Stomach (tissue), 9 donors: ENCODE measurements around the gene ITIH4. TPM values are rescaled to one million over a fixed set of nuclear protein-coding genes. Genes with fewer than 3 reads are reported as not detected.

Experiments used
- DNase-seq, 2 donors: peaks; one replicate each; pipeline versions ENCODE4 v3.0.0 to v3.0.0-alpha.2; 2013 to 2019
- H3K27ac ChIP-seq, 5 donors: fragments of 200-600 bp in 4 of 5; sonication (generic) in 4 of 5; one replicate each; pipeline ENCODE4 v1.5.1; 2013 to 2019; ENCODE audit warnings: mild to moderate bottlenecking in 1 of 5, moderate library complexity in 1 of 5
- H3K27me3 ChIP-seq, 3 donors: fragments of 200-600 bp; sonication (generic); one replicate each; pipeline ENCODE4 v1.5.1; 2017 to 2019; ENCODE audit warnings: mixed run types in 1 of 3
- H3K36me3 ChIP-seq, 4 donors: fragments of 200-600 bp; sonication (generic); 1 replicate in 3 of 4; 2 replicates in 1 of 4; pipeline ENCODE4 v1.5.1; 2016 to 2019
- H3K4me1 ChIP-seq, 4 donors: fragments of 200-600 bp; sonication (generic); one replicate each; pipeline ENCODE4 v1.5.1; 2016 to 2019
- H3K4me3 ChIP-seq, 4 donors: fragments of 200-600 bp; sonication (generic) in 3 of 4; one replicate each; pipeline ENCODE4 v1.5.1; 2016 to 2019; ENCODE audit warnings: mild to moderate bottlenecking in 1 of 4
- H3K9me3 ChIP-seq, 4 donors: fragments of 200-600 bp; sonication (generic); one replicate each; pipeline ENCODE4 v1.5.1; 2016 to 2019
- EP300 ChIP-seq: sonication (generic); formaldehyde crosslinking; IDR thresholded peaks from one replicate; pipeline ENCODE4 v1.6.1; 2017; ENCODE audit warnings: antibody characterized with exemption
- POLR2A ChIP-seq, 4 donors: fragments of 450-650 bp; IDR thresholded peaks; one replicate each; pipeline ENCODE4 v1.6.1; 2016; ENCODE audit warnings: antibody characterized with exemption in 4 of 4, control low read depth in 2 of 4, mild to moderate bottlenecking in 1 of 4, moderate library complexity in 1 of 4
- POLR2AphosphoS5 ChIP-seq, 3 donors: sonication (generic); formaldehyde crosslinking; IDR thresholded peaks; one replicate each; pipeline ENCODE4 v1.6.1; 2016; ENCODE audit warnings: antibody characterized with exemption in 3 of 3
- WGBS, 5 donors: extraction: QIAGEN DNeasy Blood & Tissue Kit in 3 of 5; methylation state at CpG; one replicate each; pipeline versions ENCODE4 v1.1.5 to v1.1.7; 2013 to 2018; 5-methylcytosine and 5-hydroxymethylcytosine counted together
- intact Hi-C: fragments of 100-400 bp; cut with DNase I; formaldehyde crosslinking; loops from one replicate; pipeline ENCODE4 v1.15.1; 2023; ENCODE audit warnings: low total_unique reads
- polyA plus RNA-seq, 3 donors: library from polyadenylated mRNA; stranded (reverse); fragments of 200-250 nt; gene quantifications; one replicate each; pipeline ENCODE4 v1.2.3, GENCODE V29; 2013
- total RNA-seq, 5 donors: library from RNA; depleted of rRNA; stranded (reverse); fragments of >200 nt; gene quantifications; one replicate each; pipeline versions ENCODE4 v1.1.0 to v1.2.3, GENCODE V29; 2014 to 2016
- TF ChIP-seq, protein P1 (sequence below), 7 experiments: fragments of 450-650 bp in 4 of 7; fragments of 200-600 bp in 3 of 7; sonication (generic) in 3 of 7; IDR thresholded peaks; one replicate each; pipeline ENCODE4 v1.5.1; 2016 to 2019; ENCODE audit warnings: antibody characterized with exemption in 7 of 7, control low read depth in 2 of 7, mild to moderate bottlenecking in 1 of 7
- donor health status: healthy with polysubstance abuse.
- donor health status: Bipolar disorder and iron deficiency.
- donor health status: healthy.

Gene ITIH4
- total and polyA plus RNA-seq, 8 donors, result 1.7 to 300 (median 18.5) TPM

DNA sequence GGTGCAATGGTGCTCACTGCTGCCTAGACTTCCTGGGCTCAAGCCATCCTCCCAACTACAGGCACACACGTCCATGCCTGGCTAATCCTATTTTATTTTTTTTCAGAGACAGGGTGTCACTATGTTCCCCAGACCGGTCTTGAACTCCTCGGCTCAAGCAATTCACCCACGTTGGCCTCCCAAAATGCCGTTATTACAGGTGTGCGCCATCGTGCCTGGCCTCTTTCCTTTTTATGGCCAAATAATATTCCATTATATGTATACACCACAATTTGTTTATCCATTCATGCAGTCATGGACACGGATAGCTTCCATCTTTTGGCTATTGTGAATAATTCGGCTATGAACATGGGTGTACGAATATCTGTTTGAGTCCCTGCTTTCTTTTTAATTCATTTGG, 58.8 kb downstream of the ITIH4 start:
- no peak for DNase-seq
- H3K27ac ChIP-seq, result peak overlapping the region in 3 of 5 donors; percentile 77 to 83 (median 77)
- H3K4me3 ChIP-seq, result peak overlapping the region in 1 of 4 donors; percentile 81
- H3K4me1 ChIP-seq, result peaks cover 15 to 36% (median 22%) of the 10 kb centered on the region in 4 donors
- peaks cover 0 to 17% (median 13%) of the 10 kb centered on the region in 4 donors for H3K36me3 ChIP-seq
- intact Hi-C loops, result no loop called here
- TF ChIP-seq POLR2AphosphoS5 (IDR thresholded peaks at IDR 0.05) (no peak), EP300 (no peak), POLR2A (IDR thresholded peaks at IDR 0.05) (no peak)
- TF ChIP-seq, protein P1, sequence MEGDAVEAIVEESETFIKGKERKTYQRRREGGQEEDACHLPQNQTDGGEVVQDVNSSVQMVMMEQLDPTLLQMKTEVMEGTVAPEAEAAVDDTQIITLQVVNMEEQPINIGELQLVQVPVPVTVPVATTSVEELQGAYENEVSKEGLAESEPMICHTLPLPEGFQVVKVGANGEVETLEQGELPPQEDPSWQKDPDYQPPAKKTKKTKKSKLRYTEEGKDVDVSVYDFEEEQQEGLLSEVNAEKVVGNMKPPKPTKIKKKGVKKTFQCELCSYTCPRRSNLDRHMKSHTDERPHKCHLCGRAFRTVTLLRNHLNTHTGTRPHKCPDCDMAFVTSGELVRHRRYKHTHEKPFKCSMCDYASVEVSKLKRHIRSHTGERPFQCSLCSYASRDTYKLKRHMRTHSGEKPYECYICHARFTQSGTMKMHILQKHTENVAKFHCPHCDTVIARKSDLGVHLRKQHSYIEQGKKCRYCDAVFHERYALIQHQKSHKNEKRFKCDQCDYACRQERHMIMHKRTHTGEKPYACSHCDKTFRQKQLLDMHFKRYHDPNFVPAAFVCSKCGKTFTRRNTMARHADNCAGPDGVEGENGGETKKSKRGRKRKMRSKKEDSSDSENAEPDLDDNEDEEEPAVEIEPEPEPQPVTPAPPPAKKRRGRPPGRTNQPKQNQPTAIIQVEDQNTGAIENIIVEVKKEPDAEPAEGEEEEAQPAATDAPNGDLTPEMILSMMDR (IDR thresholded peaks at IDR 0.05), result no peak
- 92 to 94% (median 93%) methylated on average over 10 of the region's 10 CpGs for WGBS, 5 donors
- H3K27me3 ChIP-seq, result no peaks in the 10 kb centered on the region
- no peaks in the 10 kb centered on the region for H3K9me3 ChIP-seq

DNA sequence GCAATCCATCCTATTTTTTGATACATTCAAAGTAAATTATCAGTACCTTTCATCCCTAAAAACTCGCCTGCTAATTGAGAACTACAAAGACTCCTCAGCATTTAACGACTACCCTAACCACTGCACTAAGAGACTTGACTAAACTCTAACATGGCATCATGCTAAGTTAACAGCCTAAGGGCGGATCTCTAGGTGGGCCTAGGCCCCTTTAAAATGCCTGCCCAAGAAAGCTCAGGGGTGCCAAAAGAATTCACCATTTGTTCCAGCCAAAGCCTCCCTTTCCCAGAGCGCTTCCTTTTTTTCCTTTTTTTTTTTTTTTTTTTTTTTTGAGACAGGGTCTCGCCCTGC, 59.2 kb downstream of the ITIH4 start:
- Histone ChIP-seq H3K4me3 (peak overlapping the region; percentile 81 to 99 (median 87)), H3K36me3 (peaks cover 3 to 21% (median 16%) of the 10 kb centered on the region in 4 donors), H3K4me1 (peaks cover 15 to 36% (median 22%) of the 10 kb centered on the region in 4 donors), H3K27me3 (no peaks in the 10 kb centered on the region), H3K27ac (peak overlapping the region in 4 of 5 donors; percentile 77 to 83 (median 77)), H3K9me3 (no peaks in the 10 kb centered on the region)
- WGBS, 5 donors, result 49 to 62% (median 54%) methylated on average over 5 of the region's 5 CpGs
- intact Hi-C loops, result no loop called here
- no peak for DNase-seq
- TF ChIP-seq, protein P1 (IDR thresholded peaks at IDR 0.05), result no peak
- TF ChIP-seq POLR2A (IDR thresholded peaks at IDR 0.05), result no peak
- no peak for TF ChIP-seq EP300
- no peak for TF ChIP-seq POLR2AphosphoS5 (IDR thresholded peaks at IDR 0.05)

DNA sequence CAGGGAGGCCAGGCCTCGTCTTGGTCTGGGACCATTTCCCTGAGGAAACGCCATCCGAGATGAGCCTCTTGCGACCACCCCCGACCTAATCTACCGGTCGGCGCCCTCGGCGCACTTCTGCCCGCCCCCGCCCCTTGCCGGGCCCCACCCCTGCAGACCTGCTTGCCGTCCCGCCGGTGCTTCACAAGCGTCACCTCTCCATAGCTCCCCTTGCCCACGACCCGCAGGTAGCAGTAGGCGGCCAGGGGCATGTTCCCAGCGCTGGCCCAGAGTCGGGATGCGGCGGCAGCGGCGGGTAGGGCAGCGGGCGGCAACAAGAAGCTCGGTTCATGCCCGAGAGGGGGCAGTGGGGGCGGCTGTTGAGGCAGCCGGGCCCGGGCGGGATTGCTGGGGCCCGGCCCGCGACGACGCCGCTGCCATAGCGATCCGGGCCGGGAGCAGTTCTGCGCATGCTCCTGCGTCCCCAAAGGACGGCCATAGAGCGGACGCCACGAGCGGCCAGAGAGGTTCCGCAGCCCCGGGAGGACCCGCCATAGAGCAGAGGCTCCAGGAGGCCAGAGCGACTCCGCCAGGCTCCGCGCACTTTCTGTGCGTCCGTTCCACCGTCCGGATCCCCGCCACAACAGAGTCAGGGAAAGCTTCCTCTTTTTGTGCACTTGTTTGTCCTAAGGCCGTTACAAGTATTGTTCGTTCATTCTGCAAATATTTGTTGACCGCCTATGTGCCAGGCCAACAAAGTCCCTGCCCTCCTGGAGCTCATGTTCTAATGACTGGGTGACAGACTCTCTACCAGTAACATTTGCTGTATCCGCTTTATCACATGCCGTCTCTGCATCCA, 59.8 kb downstream of the ITIH4 start, which contains the start of gene NEK4:
NEK4 (minus strand) TSS at position 445 of the 838 bp plus-strand sequence; CDS start at position 251, 194 bp downstream.
- Histone ChIP-seq H3K27ac (peak within 1 kb of the TSS; percentile 45 to 83 (median 77)), H3K36me3 (peaks cover 9 to 27% (median 22%) of the 10 kb centered on the region in 4 donors), H3K4me1 (peaks cover 15 to 33% (median 22%) of the 10 kb centered on the region in 4 donors), H3K9me3 (no peaks in the 10 kb centered on the region), H3K27me3 (no peaks in the 10 kb centered on the region), H3K4me3 (peak within 1 kb of the TSS; percentile 81 to 99 (median 87))
- peak; percentile 95 to 97 for DNase-seq
- TF ChIP-seq POLR2A (IDR thresholded peaks at IDR 0.05) (peak in 1 of 4 donors; percentile 31), EP300 (no peak), POLR2AphosphoS5 (IDR thresholded peaks at IDR 0.05) (peak; percentile 59 to 93 (median 89))
- TF ChIP-seq, protein P1 (IDR thresholded peaks at IDR 0.05), result no peak
- WGBS, 5 donors, result 0 to 1% (median 0%) methylated on average over 29 to 67 of the region's 67 CpGs
- intact Hi-C loops, result no loop called here

DNA sequence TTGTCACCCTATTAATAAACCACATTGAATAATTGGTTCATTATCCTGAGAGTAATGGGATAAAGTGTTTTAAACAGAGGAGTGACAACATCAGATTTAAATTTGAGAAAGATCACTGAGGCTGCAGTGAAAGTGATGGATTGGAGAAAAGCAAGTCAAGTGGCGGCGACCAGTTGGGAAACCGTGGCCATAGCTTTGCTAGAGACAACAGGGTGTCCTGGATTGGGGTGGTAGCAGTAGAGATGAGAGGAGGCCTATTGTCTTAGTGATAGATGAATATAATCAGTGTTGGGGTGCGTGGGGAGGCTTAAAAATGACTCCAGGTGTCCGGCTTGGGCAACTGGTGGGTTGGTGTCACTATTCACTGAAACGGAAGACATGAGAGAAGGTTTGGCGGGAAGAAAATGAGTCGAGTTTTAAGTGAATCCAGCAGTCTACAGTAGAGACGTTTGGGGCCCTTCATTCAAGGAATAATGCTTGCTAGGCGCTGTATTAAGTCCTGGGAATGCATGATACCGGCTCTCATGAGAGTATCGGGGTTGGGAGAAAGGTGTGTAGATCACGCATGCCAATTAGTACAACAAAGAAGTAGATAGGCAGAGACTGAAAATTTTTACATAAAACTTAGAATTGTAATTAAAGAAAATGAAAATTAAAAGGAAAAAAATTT, 60.6 kb downstream of the ITIH4 start:
- Histone ChIP-seq H3K4me3 (peak overlapping the region; percentile 81 to 99 (median 87)), H3K27me3 (no peaks in the 10 kb centered on the region), H3K27ac (peak overlapping the region in 4 of 5 donors; percentile 77 to 83 (median 77)), H3K36me3 (peaks cover 12 to 35% (median 30%) of the 10 kb centered on the region in 4 donors), H3K4me1 (peaks cover 15 to 26% (median 22%) of the 10 kb centered on the region in 4 donors), H3K9me3 (no peaks in the 10 kb centered on the region)
- intact Hi-C loops, result no loop called here
- 13 to 20% (median 19%) methylated on average over 13 of the region's 13 CpGs for WGBS, 5 donors
- DNase-seq, result peak in 1 of 2 donors; percentile 21
- TF ChIP-seq POLR2A (IDR thresholded peaks at IDR 0.05) (no peak), EP300 (no peak), POLR2AphosphoS5 (IDR thresholded peaks at IDR 0.05) (no peak)
- TF ChIP-seq, protein P1 (IDR thresholded peaks at IDR 0.05), result no peak
